KMS-11 (cell line): ENCODE measurements around the gene TP53INP2.

Source experiments
- H2AFZ ChIP-seq: fragments of 200-600 bp; sonication (generic); 2 replicates; pipeline ENCODE4 v1.6.1; 2016; ENCODE audit warnings: antibody characterized with exemption, mixed run types, low read depth
- H3K27ac ChIP-seq: fragments of 200-600 bp; sonication (generic); 2 replicates; pipeline ENCODE4 v1.6.1; 2016; ENCODE audit warnings: mild to moderate bottlenecking, mixed run types
- H3K27me3 ChIP-seq: fragments of 200-600 bp; sonication (generic); 2 replicates; pipeline ENCODE4 v1.6.1; 2017; ENCODE audit warnings: mild to moderate bottlenecking, low read depth, mixed run types, moderate library complexity; ENCODE audit not compliant: insufficient read depth
- H3K36me3 ChIP-seq: fragments of 200-600 bp; sonication (generic); 2 replicates; pipeline ENCODE4 v1.6.1; 2017; ENCODE audit warnings: mild to moderate bottlenecking, mixed run types; ENCODE audit not compliant: insufficient read depth
- H3K4me1 ChIP-seq: fragments of 200-600 bp; sonication (generic); 2 replicates; pipeline ENCODE4 v1.6.1; 2016; ENCODE audit warnings: mild to moderate bottlenecking, low read depth, mixed run types; ENCODE audit not compliant: poor library complexity, severe bottlenecking
- H3K4me2 ChIP-seq: fragments of 200-600 bp; sonication (generic); 2 replicates; pipeline ENCODE4 v1.7.0; 2016; ENCODE audit warnings: mild to moderate bottlenecking, mixed run types
- H3K4me3 ChIP-seq: fragments of 200-600 bp; sonication (generic); IDR thresholded peaks from 2 replicates; pipeline ENCODE4 v1.6.1; 2017; ENCODE audit warnings: low read depth, low read length, mixed read lengths; ENCODE audit not compliant: insufficient read depth
- H3K79me2 ChIP-seq: fragments of 200-600 bp; sonication (generic); 2 replicates; pipeline ENCODE4 v1.6.1; 2016; ENCODE audit warnings: low read depth, mixed run types; ENCODE audit not compliant: insufficient read depth
- H3K9ac ChIP-seq: fragments of 200-600 bp; sonication (generic); 2 replicates; pipeline ENCODE4 v1.6.1; 2016; ENCODE audit warnings: mild to moderate bottlenecking, mixed run types
- H4K20me1 ChIP-seq: fragments of 200-600 bp; sonication (generic); 2 replicates; pipeline ENCODE4 v1.6.1; 2016; ENCODE audit warnings: mild to moderate bottlenecking, mixed run types; ENCODE audit not compliant: insufficient read depth
- CTCF ChIP-seq: fragments of 200-600 bp; sonication (generic); conservative IDR thresholded peaks from 2 replicates; pipeline ENCODE4 v1.6.1; 2017; ENCODE audit warnings: low read depth, mild to moderate bottlenecking, antibody characterized with exemption, low read length, moderate library complexity, mixed read lengths

Gene TP53INP2

DNA sequence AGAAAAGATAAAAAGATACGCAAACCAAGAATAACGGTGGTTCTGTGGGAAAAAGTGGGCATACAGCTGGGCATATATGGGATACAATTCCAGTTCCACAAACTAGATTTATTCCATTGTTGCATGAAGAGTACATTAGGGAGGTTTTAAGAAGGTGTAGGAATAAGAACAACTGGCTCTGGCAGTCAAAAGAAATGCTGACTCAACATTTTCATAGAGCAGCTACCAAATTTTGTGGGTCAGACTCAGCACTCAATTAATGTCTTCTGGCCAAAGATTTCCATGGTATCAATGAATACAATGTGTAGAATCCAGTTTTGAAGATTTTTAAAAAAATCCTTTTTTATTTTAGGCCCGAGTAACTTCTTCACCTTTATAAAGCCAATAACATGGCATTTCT is 40.2 kb downstream of the TP53INP2 start:
- H3K4me3 ChIP-seq, result no peak overlapping the region
- no peak overlapping the region for H3K4me2 ChIP-seq
- no peak overlapping the region for H3K27ac ChIP-seq
- H3K36me3 ChIP-seq, result no peaks in the 10 kb centered on the region; the same call in 1 of the 2 replicates
- no peak overlapping the region for H2AFZ ChIP-seq
- H3K9ac ChIP-seq, result no peak overlapping the region
- no peaks in the 10 kb centered on the region for H3K4me1 ChIP-seq
- no peaks in the 10 kb centered on the region for H3K27me3 ChIP-seq
- H3K79me2 ChIP-seq, result no peaks in the 10 kb centered on the region
- TF ChIP-seq CTCF, result no peak
- H4K20me1 ChIP-seq, result no peaks in the 10 kb centered on the region

GRCh38 chr20:34744847-34745246 is 40.7 kb downstream of the TP53INP2 start:
- H3K4me3 ChIP-seq, result no peak overlapping the region
- no peaks in the 10 kb centered on the region for H4K20me1 ChIP-seq
- TF ChIP-seq CTCF, result no peak
- no peak overlapping the region for H3K9ac ChIP-seq
- no peak overlapping the region for H3K27ac ChIP-seq
- H3K4me2 ChIP-seq, result no peak overlapping the region
- H3K36me3 ChIP-seq, result no peaks in the 10 kb centered on the region; the same call in 1 of the 2 replicates
- H3K79me2 ChIP-seq, result no peaks in the 10 kb centered on the region
- no peak overlapping the region for H2AFZ ChIP-seq
- H3K27me3 ChIP-seq, result no peaks in the 10 kb centered on the region
- H3K4me1 ChIP-seq, result no peaks in the 10 kb centered on the region

DNA sequence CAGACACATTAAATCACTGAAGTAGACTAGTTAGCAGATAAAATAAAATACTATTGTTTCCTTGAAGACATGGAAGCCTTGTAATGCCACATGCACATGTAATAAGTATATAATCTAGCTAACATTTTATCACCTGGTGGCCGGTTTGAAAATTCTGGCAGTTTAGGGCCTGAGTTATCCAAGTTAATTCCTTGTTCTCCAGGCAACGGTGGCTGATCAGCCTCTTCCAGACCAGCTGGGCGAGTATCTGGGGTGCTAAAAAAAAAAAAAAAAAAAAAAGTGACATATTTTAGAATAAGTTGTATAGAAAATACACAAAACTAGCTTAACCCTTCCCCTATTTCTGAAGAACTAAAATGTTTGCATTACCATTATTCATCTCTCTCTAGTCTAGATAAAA is 42.5 kb downstream of the TP53INP2 start:
- Histone ChIP-seq H3K4me1 (no peaks in the 10 kb centered on the region), H3K36me3 (peaks cover 3% of the 10 kb centered on the region; the same call in 1 of the 2 replicates), H3K27ac (no peak overlapping the region), H3K4me2 (no peak overlapping the region), H3K27me3 (no peaks in the 10 kb centered on the region), H3K9ac (no peak overlapping the region), H3K4me3 (no peak overlapping the region), H4K20me1 (no peaks in the 10 kb centered on the region), H2AFZ (no peak overlapping the region), H3K79me2 (no peaks in the 10 kb centered on the region)
- no peak for TF ChIP-seq CTCF

GRCh38 chr20:34747479-34747878 is 43.3 kb downstream of the TP53INP2 start:
- Histone ChIP-seq H3K27me3 (no peaks in the 10 kb centered on the region), H2AFZ (no peak overlapping the region), H3K9ac (no peak overlapping the region), H3K4me2 (no peak overlapping the region), H3K79me2 (no peaks in the 10 kb centered on the region), H3K36me3 (peaks cover 3% of the 10 kb centered on the region; the same call in 1 of the 2 replicates), H3K27ac (no peak overlapping the region), H4K20me1 (no peaks in the 10 kb centered on the region), H3K4me3 (no peak overlapping the region), H3K4me1 (no peaks in the 10 kb centered on the region)
- no peak for TF ChIP-seq CTCF

DNA sequence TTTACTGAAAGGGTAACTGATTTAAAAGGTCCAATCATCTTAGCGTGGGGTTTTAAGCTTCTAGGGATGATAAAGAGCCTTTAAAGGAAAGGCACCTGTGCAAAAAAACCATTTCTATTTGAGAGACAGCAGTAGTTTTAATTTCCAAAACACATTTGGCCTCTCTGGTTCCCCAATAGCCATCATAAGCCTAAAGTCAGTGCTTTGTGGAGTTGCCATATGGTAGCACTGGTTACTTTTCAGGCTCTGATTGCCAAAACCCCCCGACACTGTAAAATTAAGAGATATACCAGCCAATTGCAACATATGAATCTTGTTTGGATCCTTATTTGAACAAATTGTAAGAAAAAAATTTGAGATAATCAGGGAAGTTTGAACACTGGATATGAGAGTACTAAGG is 44.6 kb downstream of the TP53INP2 start:
- no peak overlapping the region for H3K4me3 ChIP-seq
- H3K9ac ChIP-seq, result no peak overlapping the region
- H4K20me1 ChIP-seq, result no peaks in the 10 kb centered on the region
- no peak overlapping the region for H3K27ac ChIP-seq
- no peaks in the 10 kb centered on the region for H3K79me2 ChIP-seq
- no peaks in the 10 kb centered on the region for H3K27me3 ChIP-seq
- H3K4me2 ChIP-seq, result no peak overlapping the region
- H2AFZ ChIP-seq, result no peak overlapping the region
- H3K36me3 ChIP-seq, result peaks cover 3% of the 10 kb centered on the region; the same call in 1 of the 2 replicates
- no peaks in the 10 kb centered on the region for H3K4me1 ChIP-seq
- TF ChIP-seq CTCF, result no peak
